Hepatocyte (in vitro differentiated cells): ENCODE data around the gene C5orf22. TPM values are rescaled to one million over a fixed set of nuclear protein-coding genes. Genes with fewer than 3 reads are reported as not detected.

ENCODE experiments used
- DNase-seq: peaks from one replicate; pipeline ENCODE4 v3.0.0-alpha.2; 2016; ENCODE audit warnings: low spot score
- H2AFZ ChIP-seq: fragments of 200-600 bp; sonication (generic); 2 replicates; pipeline ENCODE4 v1.6.0; 2016; ENCODE audit warnings: antibody characterized with exemption, mild to moderate bottlenecking
- H3K27ac ChIP-seq: fragments of 200-600 bp; sonication (generic); 2 replicates; pipeline ENCODE4 v1.5.1; 2016; ENCODE audit warnings: mild to moderate bottlenecking
- H3K27me3 ChIP-seq: fragments of 200-600 bp; sonication (generic); 2 replicates; pipeline ENCODE4 v1.6.1; 2016
- H3K36me3 ChIP-seq: fragments of 200-600 bp; sonication (generic); replicated peaks from 2 replicates; pipeline ENCODE4 v1.5.1; 2016; ENCODE audit warnings: low read depth; ENCODE audit not compliant: insufficient read depth
- H3K4me1 ChIP-seq: fragments of 200-600 bp; sonication (generic); 2 replicates; pipeline ENCODE4 v1.5.1; 2016; ENCODE audit warnings: mild to moderate bottlenecking, moderate library complexity; ENCODE audit not compliant: insufficient read depth
- H3K4me2 ChIP-seq: fragments of 200-600 bp; sonication (generic); 2 replicates; pipeline ENCODE4 v1.6.0; 2016
- H3K4me3 ChIP-seq: fragments of 200-600 bp; sonication (generic); 2 replicates; pipeline ENCODE4 v1.5.1; 2016; ENCODE audit warnings: mild to moderate bottlenecking
- H3K79me2 ChIP-seq: fragments of 200-600 bp; sonication (generic); 2 replicates; pipeline ENCODE4 v1.6.0; 2017; ENCODE audit warnings: mild to moderate bottlenecking
- H3K9me2 ChIP-seq: fragments of 200-600 bp; sonication (generic); replicated peaks from 2 replicates; pipeline ENCODE4 v1.6.0; 2017; ENCODE audit warnings: mild to moderate bottlenecking; ENCODE audit not compliant: insufficient read depth
- H3K9me3 ChIP-seq: fragments of 200-600 bp; sonication (generic); 2 replicates; pipeline ENCODE4 v1.5.1; 2016; ENCODE audit warnings: low read depth, mild to moderate bottlenecking
- H4K20me1 ChIP-seq: fragments of 200-600 bp; sonication (generic); 2 replicates; pipeline ENCODE4 v1.6.0; 2016; ENCODE audit warnings: mild to moderate bottlenecking; ENCODE audit not compliant: insufficient read depth, poor library complexity, severe bottlenecking
- CTCF ChIP-seq: fragments of 200-600 bp; sonication (generic); IDR thresholded peaks from 2 replicates; pipeline ENCODE4 v1.5.1; 2016; ENCODE audit warnings: antibody characterized with exemption, mild to moderate bottlenecking; ENCODE audit not compliant: poor library complexity
- EZH2 ChIP-seq: fragments of 200-600 bp; sonication (generic); IDR thresholded peaks from 2 replicates; pipeline ENCODE4 v1.6.1; 2016; ENCODE audit warnings: antibody characterized with exemption, mild to moderate bottlenecking, borderline replicate concordance
- EZH2phosphoT487 ChIP-seq: fragments of 200-600 bp; sonication (generic); IDR thresholded peaks from one replicate; pipeline ENCODE4 v1.6.1; 2018; ENCODE audit warnings: antibody characterized with exemption, mild to moderate bottlenecking, low read depth, moderate library complexity; ENCODE audit not compliant: unreplicated experiment, severe bottlenecking
- WGBS: methylation state at CpG from one replicate; pipeline ENCODE4 v1.1.6; 2016; ENCODE audit warnings: low lambda C conversion rate; ENCODE audit errors: missing lambda C conversion rate; 5-methylcytosine and 5-hydroxymethylcytosine counted together
- polyA plus RNA-seq: library from polyadenylated mRNA; unstranded; fragments of >200 nt; fragmentation: Nextera tagmentation; extraction: Ambion mirVana; gene quantifications from 2 replicates; pipeline ENCODE4 v1.2.1, GENCODE V29; 2016
- total RNA-seq: library from RNA; depleted of rRNA; stranded (reverse); fragments of >200 nt; gene quantifications from 2 replicates; pipeline ENCODE4 v1.2.3, GENCODE V29; 2014

Gene C5orf22
- total and polyA plus RNA-seq, 2 experiments from 2014 or later = 15.3 to 15.8 TPM

GRCh38 chr5:31579558-31579957 is 47.5 kb downstream of the C5orf22 start:
- 85% methylated on average over 2 of the region's 2 CpGs for WGBS
- no peak for TF ChIP-seq EZH2phosphoT487
- no peak for TF ChIP-seq CTCF
- TF ChIP-seq EZH2 = no peak

GRCh38 chr5:31581498-31582099 is 49.5 kb downstream of the C5orf22 start:
- peaks cover 7% of the 10 kb centered on the region for H3K27me3 ChIP-seq
- H3K4me1 ChIP-seq = no peaks in the 10 kb centered on the region
- 36% methylated on average over 3 of the region's 3 CpGs for WGBS
- H3K79me2 ChIP-seq = no peaks in the 10 kb centered on the region
- no peak overlapping the region for H3K4me3 ChIP-seq
- H3K36me3 ChIP-seq = no peaks in the 10 kb centered on the region
- peak; percentile 51 for DNase-seq
- TF ChIP-seq CTCF = peak; percentile 65
- no peak for TF ChIP-seq EZH2
- H3K27ac ChIP-seq = no peak overlapping the region
- no peak overlapping the region for H3K4me2 ChIP-seq
- no peaks in the 10 kb centered on the region for H3K9me3 ChIP-seq
- H2AFZ ChIP-seq = no peak overlapping the region
- H4K20me1 ChIP-seq = no peaks in the 10 kb centered on the region
- H3K9me2 ChIP-seq = no peaks in the 10 kb centered on the region

More at GRCh38 chr5:31579558-31579957, 47.5 kb downstream of the C5orf22 start:
- Histone ChIP-seq H3K9me2 (no peaks in the 10 kb centered on the region), H3K4me2 (no peak overlapping the region), H2AFZ (no peak overlapping the region), H3K27me3 (peaks cover 7% of the 10 kb centered on the region), H3K4me1 (no peaks in the 10 kb centered on the region), H3K27ac (no peak overlapping the region), H3K36me3 (no peaks in the 10 kb centered on the region), H3K9me3 (no peaks in the 10 kb centered on the region), H4K20me1 (no peaks in the 10 kb centered on the region), H3K4me3 (no peak overlapping the region), H3K79me2 (no peaks in the 10 kb centered on the region)
- no peak for DNase-seq

GRCh38 chr5:31583129-31583528 is 51.0 kb downstream of the C5orf22 start:
- Histone ChIP-seq H3K9me2 (no peaks in the 10 kb centered on the region), H3K9me3 (no peaks in the 10 kb centered on the region), H2AFZ (no peak overlapping the region), H4K20me1 (no peaks in the 10 kb centered on the region), H3K4me3 (no peak overlapping the region), H3K27me3 (no peaks in the 10 kb centered on the region), H3K79me2 (no peaks in the 10 kb centered on the region), H3K4me2 (no peak overlapping the region), H3K4me1 (no peaks in the 10 kb centered on the region), H3K36me3 (no peaks in the 10 kb centered on the region), H3K27ac (no peak overlapping the region)
- no peak for TF ChIP-seq CTCF
- TF ChIP-seq EZH2 = no peak
- TF ChIP-seq EZH2phosphoT487 = no peak
- WGBS = 94% methylated on average over 2 of the region's 2 CpGs
- DNase-seq = no peak
